Ramos (cell line): Measurements from ENCODE around the gene TPP1.

Experiments
- in situ Hi-C: fragments of 300-500 bp; cut with MboI; formaldehyde crosslinking; loops from one replicate; pipeline ENCODE4 v1.14.3; 2022; ENCODE audit warnings: low sequenced_read_pairs; ENCODE audit not compliant: unreplicated experiment

TPP1 gene

DNA sequence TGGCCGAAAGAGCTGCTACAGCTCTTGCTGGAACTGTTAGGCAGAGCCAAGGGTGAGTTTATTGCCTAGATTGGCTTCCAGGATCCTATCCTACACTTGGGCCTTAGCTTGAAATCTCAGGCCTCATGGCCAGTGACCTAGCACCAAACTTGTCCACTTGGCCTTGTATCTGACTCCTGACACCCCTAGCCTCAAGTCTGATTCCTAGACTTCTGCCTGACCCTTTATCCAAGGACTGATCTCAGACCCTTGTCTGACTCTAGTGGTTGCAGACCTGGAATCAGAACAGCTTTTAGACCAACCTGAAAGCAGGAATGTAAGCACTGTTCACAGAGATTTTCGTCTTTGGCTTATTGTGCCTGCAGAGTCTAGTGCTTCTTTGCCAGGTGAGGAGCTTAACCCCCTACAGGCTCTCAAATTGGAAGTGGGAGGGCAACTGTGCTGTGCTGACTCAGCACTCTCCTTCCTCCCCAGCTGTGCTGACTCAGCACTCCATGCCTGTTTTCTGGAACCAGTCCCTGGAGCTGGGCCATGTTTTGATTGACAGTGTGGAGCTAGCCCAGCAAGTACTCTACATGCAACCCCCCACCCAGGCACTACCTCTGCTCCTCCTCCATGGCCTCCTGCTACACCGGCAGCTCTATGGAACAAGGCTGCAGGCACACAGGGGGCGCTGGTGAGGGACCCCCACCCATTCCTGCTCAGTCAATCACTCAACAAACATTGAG is 50.9 kb downstream of the TPP1 start:
- in situ Hi-C loops, result no loop called here

DNA sequence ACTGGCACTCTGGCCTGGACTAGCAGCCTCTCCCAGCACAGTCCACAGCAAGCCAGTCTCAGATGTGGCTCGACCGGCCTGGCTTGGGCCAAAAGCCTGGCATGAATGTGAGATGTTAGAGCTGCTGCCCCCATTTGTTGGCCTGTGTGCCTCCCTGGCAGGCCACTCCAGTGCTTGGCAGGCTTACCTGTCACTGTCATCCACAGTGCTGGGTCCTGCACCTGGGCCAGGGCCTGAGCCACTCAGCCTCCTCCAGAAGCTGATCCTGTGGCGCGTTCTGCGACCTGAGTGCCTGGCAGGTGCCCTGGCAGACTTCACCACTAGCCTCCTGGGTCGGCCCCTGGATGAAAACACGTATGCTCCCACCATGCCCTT is 51.9 kb downstream of the TPP1 start:
- in situ Hi-C loops, result no loop called here

DNA sequence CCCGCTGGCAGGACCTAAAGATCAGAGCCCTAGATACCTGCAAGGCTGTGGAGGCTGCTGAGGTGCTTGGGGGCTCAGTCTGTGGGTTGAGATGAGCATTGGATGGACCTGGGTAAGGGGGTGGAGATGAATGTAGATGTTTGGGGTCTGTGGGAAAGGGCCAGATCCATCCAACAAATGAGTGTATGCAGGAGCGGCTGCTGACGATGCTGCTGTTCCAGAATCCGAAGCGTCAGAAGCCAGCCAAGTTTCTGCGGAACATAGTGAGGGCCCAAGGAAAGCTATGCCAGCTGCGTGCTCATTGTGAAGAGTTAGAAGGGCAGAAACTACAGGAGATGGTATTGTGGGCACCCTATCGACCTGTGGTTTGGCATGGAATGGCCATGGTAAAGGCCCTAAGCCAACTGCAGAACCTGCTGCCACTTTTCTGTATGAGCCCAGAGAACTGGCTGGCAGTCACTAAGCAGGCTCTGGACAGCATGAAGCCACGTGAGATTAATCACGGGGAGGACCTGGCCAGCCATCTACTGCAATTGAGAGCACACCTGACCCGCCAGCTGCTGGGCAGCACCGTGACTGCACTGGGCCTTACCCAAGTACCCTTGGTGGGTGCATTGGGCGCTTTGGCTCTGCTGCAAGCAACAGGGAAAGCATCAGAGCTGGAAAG is 52.4 kb downstream of the TPP1 start:
- in situ Hi-C loops, result no loop called here

DNA sequence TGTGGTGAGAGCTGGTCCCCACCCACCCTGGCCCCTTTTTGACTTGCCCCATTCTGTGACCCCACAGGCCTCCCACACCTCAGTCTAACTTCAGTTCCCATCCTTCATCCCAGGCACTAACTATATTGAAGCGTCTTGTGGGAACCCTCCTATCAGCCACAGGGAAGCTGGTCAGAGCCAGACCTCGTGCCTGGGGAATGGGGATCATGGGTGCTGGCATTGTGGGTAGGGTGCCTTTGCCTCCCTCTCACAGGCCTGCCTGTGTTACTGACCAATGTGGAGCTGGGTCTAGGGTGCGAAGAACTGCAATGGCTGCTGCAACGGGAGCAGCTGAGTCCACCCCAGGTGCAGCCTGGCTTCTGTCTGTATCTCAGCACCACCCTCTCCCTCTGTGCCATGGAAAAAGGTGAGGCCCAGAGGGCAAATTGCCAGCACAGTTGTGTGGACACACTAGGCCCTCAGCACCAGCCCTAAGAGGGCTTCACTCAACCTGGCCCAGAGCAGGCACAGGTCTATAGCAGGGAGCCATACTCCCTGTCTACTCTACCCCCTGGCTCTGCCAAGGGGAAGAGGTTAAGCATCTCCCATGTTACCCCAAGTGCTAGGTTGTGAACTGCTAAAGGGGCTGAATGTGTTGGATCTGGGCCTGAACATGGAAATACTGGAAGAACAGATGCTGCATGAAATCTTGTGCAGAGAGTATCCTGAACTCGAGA is 53.1 kb downstream of the TPP1 start:
- in situ Hi-C loops, result no loop called here

DNA sequence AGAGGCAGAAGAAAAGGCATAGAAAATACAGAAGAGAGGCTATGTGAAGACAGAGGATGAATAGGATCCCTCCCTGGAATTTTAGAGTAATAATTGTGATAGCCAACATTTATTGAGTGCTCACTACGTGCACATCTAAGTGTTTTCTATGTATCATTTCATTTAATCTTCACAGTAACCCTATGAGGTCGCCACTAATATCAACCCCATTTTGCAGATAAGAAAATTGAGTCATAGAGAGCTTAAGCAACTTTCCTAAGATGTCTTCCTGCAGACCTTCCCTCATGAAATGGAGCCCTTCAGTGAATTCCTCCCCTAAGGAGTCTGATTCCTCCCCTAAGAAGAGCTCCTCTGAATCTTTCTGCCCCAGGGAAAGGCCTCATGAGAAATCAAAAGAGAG is 53.9 kb downstream of the TPP1 start:
- in situ Hi-C loops, result no loop called here

DNA sequence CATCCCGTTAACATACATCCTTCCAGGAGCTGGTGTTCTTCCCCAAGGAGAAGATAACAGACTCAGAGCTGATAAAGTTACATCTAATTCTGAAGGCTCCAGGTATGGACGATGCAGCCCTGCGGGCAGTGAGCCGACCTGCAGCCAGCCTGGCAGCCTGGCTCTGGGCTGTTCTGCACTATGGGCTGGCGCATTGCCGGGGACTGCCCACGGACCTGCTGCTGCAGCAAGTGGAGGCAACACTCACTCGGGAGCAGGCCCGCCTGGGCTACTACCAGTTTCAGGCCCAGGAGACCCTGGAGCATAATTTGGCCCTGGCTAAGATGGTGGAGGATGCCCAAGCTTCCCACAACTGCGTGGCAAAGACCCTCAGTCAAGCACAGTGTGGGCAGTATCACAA is 55.6 kb downstream of the TPP1 start:
- in situ Hi-C loops, result no loop called here

DNA sequence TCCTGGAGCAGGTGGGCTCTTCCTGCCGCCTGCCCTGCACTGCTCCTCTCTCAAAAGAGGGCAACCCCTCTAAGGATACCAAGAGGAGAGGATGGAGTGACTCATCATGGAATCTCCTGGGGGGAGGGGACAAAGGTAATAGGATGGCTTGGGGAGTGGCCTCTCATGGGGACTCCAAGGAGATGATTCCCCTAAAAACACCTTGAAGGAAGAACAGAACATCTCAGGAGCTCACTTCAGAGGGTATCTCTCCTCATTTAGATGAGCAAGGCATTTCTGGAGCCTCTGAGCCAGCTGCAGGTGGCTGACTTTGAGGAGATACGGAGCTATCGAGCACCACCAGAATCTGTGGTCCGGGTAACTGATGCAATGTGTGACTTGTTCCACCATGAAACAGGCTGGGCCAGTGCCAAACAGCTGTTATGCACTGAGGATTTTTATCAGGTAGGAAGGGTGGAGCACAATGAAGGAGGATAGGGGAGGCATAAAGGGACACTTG is 56.1 kb downstream of the TPP1 start:
- in situ Hi-C loops, result no loop called here
